Breast epithelium (tissue), 4 donors: ENCODE measurements around the gene PSAT1. TPM values are rescaled to one million over a fixed set of nuclear protein-coding genes. Genes with fewer than 3 reads are reported as not detected.

Experiments used
- DNase-seq, 2 donors: peaks; one replicate each; pipeline ENCODE4 v3.0.0-alpha.2; 2019; ENCODE audit warnings: low spot score in 2 of 2
- H3K27ac ChIP-seq, 2 donors: fragments of 200-600 bp; sonication (generic) in 1 of 2; one replicate each; pipeline ENCODE4 v1.5.1; 2016 to 2019; ENCODE audit warnings: mild to moderate bottlenecking in 1 of 2
- H3K27me3 ChIP-seq, 2 donors: fragments of 200-600 bp; sonication (generic) in 1 of 2; one replicate each; pipeline versions ENCODE4 v1.5.1 to v1.6.0; 2017 to 2019; ENCODE audit warnings: control low read depth in 1 of 2, mild to moderate bottlenecking in 1 of 2
- H3K36me3 ChIP-seq: fragments of 200-600 bp; one replicate; pipeline ENCODE4 v1.5.1; 2019
- H3K4me1 ChIP-seq, 2 donors: fragments of 200-600 bp; sonication (generic); one replicate each; pipeline ENCODE4 v1.5.1; 2016 to 2019; ENCODE audit warnings: control low read depth in 1 of 2
- H3K4me3 ChIP-seq, 3 donors: fragments of 200-600 bp; sonication (generic); 1 replicate in 2 of 3; 2 replicates in 1 of 3; pipeline ENCODE4 v1.5.1; 2016 to 2019; ENCODE audit warnings: mild to moderate bottlenecking in 3 of 3, moderate library complexity in 2 of 3
- H3K9me3 ChIP-seq, 2 donors: fragments of 200-600 bp; sonication (generic) in 1 of 2; one replicate each; pipeline ENCODE4 v1.5.1; 2016 to 2019; ENCODE audit warnings: control low read depth in 1 of 2
- POLR2A ChIP-seq: fragments of 450-650 bp; IDR thresholded peaks from one replicate; pipeline ENCODE4 v1.6.1; 2016; ENCODE audit warnings: antibody characterized with exemption, mild to moderate bottlenecking, moderate library complexity
- POLR2AphosphoS5 ChIP-seq, 3 donors: sonication (generic); formaldehyde crosslinking; IDR thresholded peaks; one replicate each; pipeline ENCODE4 v1.6.1; 2017; ENCODE audit warnings: antibody characterized with exemption in 3 of 3
- intact Hi-C: fragments of 100-400 bp; cut with DNase I; formaldehyde crosslinking; loops from one replicate; pipeline ENCODE4 v1.15.1; 2023; ENCODE audit warnings: low total_unique reads
- total RNA-seq, 3 donors: library from RNA; depleted of rRNA; stranded (reverse); fragments of >200 nt; gene quantifications; one replicate each; pipeline ENCODE4 v1.1.0, GENCODE V29; 2016
- TF ChIP-seq, protein P1 (sequence below), 3 donors: fragments of 450-650 bp; IDR thresholded peaks; one replicate each; pipeline ENCODE4 v1.5.1; 2016 to 2017; ENCODE audit warnings: antibody characterized with exemption in 3 of 3, mild to moderate bottlenecking in 3 of 3, moderate library complexity in 3 of 3

Gene PSAT1
- total RNA-seq, 3 donors from 2014 or later, result 0.48 to 7.6 (median 2.3) TPM

- no peaks in the 10 kb centered on the region for H3K4me1 ChIP-seq
- no peak overlapping the region for H3K27ac ChIP-seq
- DNase-seq, result no peak
- intact Hi-C loops, result no loop called here
- no peaks in the 10 kb centered on the region for H3K36me3 ChIP-seq
- no peaks in the 10 kb centered on the region for H3K9me3 ChIP-seq
- TF ChIP-seq POLR2AphosphoS5 (IDR thresholded peaks at IDR 0.05) (no peak), POLR2A (no peak)
- TF ChIP-seq, protein P1, sequence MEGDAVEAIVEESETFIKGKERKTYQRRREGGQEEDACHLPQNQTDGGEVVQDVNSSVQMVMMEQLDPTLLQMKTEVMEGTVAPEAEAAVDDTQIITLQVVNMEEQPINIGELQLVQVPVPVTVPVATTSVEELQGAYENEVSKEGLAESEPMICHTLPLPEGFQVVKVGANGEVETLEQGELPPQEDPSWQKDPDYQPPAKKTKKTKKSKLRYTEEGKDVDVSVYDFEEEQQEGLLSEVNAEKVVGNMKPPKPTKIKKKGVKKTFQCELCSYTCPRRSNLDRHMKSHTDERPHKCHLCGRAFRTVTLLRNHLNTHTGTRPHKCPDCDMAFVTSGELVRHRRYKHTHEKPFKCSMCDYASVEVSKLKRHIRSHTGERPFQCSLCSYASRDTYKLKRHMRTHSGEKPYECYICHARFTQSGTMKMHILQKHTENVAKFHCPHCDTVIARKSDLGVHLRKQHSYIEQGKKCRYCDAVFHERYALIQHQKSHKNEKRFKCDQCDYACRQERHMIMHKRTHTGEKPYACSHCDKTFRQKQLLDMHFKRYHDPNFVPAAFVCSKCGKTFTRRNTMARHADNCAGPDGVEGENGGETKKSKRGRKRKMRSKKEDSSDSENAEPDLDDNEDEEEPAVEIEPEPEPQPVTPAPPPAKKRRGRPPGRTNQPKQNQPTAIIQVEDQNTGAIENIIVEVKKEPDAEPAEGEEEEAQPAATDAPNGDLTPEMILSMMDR (IDR thresholded peaks at IDR 0.05), result no peak
- H3K4me3 ChIP-seq, result no peak overlapping the region
- H3K27me3 ChIP-seq, result no peaks in the 10 kb centered on the region
These were observed 10.8 kb upstream of the PSAT1 start for GRCh38 chr9:78286125-78286524.

DNA sequence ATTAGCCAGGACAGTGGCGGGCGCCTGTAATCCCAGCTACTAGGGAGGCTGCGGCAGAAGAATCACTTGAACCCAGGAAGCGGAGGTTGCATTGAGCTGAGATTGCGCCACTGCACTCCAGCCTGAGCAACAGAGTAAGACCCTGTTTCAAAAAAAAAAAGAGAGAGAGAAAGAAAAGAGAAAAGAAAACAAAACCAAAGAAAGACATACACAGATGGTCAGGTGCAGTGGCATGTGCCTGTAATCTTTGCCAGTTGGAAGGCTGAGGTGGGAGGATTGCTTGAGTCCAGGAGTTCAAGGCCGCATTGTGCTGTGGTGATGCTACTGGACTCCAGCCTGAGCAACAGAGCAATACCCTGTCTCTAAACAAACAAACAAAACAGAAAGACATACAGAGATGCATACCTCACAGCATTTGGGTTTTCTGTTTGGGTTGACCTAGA is 10.0 kb upstream of the PSAT1 start:
- Histone ChIP-seq H3K27ac (no peak overlapping the region), H3K36me3 (no peaks in the 10 kb centered on the region), H3K9me3 (no peaks in the 10 kb centered on the region), H3K27me3 (no peaks in the 10 kb centered on the region), H3K4me1 (no peaks in the 10 kb centered on the region), H3K4me3 (no peak overlapping the region)
- TF ChIP-seq, protein P1 (IDR thresholded peaks at IDR 0.05), result no peak
- no peak for DNase-seq
- intact Hi-C loops, result no loop called here

- Histone ChIP-seq H3K9me3 (no peaks in the 10 kb centered on the region), H3K4me3 (no peak overlapping the region), H3K27ac (peak overlapping the region; percentile 21 to 56), H3K36me3 (no peaks in the 10 kb centered on the region), H3K27me3 (no peaks in the 10 kb centered on the region), H3K4me1 (no peaks in the 10 kb centered on the region)
- DNase-seq, result peak in 1 of 2 donors; percentile 65
- TF ChIP-seq, protein P1 (IDR thresholded peaks at IDR 0.05), result no peak
- TF ChIP-seq POLR2AphosphoS5 (IDR thresholded peaks at IDR 0.05) (no peak), POLR2A (no peak)
- intact Hi-C loops, result no loop called here
These were observed 8.6 kb upstream of the PSAT1 start for GRCh38 chr9:78288214-78288892.

- Histone ChIP-seq H3K36me3 (no peaks in the 10 kb centered on the region), H3K4me1 (no peaks in the 10 kb centered on the region), H3K27me3 (no peaks in the 10 kb centered on the region), H3K4me3 (no peak overlapping the region), H3K9me3 (no peaks in the 10 kb centered on the region), H3K27ac (peak overlapping the region in 1 of 2 donors; percentile 21)
- intact Hi-C loops, result no loop called here
- no peak for TF ChIP-seq POLR2AphosphoS5 (IDR thresholded peaks at IDR 0.05)
- TF ChIP-seq, protein P1 (IDR thresholded peaks at IDR 0.05), result no peak
- no peak for TF ChIP-seq POLR2A
- no peak for DNase-seq
These were observed 7.5 kb upstream of the PSAT1 start for GRCh38 chr9:78289474-78289873.

DNA sequence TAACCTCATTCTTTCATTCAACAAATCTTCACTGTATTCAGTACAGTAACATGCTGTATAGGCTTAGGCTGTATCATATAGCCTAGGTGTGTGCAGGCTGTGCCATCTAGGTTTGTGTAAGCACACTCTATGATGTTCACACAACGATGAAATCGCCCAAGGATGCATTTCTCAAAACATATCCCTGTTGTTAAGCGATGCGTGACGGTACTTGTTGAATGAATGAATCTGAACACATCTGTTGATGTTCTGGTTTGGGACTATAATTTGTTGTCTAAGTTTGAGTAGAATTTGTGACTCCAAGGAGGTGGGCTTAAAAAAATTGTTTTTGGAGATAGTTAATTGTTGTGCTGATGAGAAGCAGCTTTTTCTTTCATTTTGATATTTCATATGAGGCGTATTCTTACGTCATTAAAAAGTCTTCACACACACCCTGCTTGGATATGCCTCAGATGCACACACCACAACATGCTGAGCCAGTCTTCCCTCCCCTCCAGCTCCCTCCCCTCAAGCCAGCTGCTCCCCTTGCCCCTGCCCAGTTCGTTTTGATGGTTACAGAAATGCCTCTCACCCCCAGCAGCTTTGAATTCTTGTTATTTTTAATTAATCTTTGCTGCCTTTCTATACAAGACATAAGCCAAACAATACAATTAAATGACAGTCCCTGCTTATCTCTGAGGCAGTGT is 5.5 kb upstream of the PSAT1 start:
- H3K27ac ChIP-seq, result no peak overlapping the region
- H3K4me3 ChIP-seq, result no peak overlapping the region
- intact Hi-C loops, result no loop called here
- DNase-seq, result no peak
- TF ChIP-seq POLR2A (no peak), POLR2AphosphoS5 (IDR thresholded peaks at IDR 0.05) (no peak)
- TF ChIP-seq, protein P1 (IDR thresholded peaks at IDR 0.05), result no peak
- no peaks in the 10 kb centered on the region for H3K4me1 ChIP-seq
- H3K9me3 ChIP-seq, result no peaks in the 10 kb centered on the region
- no peaks in the 10 kb centered on the region for H3K36me3 ChIP-seq
- no peaks in the 10 kb centered on the region for H3K27me3 ChIP-seq
